ENCODE measurements around the gene MTCH2.

MTCH2 gene

DNA sequence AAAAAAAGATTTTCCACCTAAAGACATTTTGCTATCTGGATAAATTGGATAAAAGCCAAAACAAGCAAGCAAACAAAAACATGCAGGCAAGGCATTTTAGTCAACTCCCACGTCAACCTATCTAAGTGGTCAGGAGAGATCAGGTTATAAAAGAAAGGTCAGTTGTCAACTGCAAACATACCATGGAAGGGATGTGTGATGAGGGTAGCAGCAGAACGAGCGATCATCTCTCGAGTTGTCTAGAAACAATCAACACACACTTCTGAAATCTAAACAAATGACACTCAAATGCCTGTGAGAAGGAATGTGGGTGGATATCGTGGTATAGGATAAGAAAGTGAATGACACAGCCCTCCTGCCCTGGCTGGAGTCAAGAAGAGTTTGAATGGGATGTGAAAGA lies 10.9 kb downstream of the MTCH2 start:
- H3K27ac ChIP-seq (ENCODE audit: low read depth, low read length, poor library complexity, severe bottlenecking), result no peak overlapping the region

DNA sequence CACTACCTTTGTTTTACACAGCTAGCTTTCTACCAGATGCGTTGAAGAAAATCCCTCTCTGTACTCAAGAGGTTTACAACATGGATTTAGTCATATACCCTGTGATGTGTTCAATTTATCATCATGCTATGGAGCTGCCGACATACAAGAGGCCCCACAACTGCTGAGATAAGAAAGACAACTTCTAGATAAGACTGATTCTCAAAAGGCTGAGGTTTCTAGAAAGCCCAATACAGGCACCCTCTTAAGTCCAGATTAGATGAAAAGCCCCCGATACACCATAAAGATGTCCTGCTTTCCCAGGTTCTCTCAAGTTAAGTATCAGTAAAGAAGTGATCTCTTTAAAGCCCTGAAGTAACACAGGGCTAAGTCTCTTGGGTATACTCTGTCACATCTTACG lies 14.3 kb downstream of the MTCH2 start:
- no peaks in the 10 kb centered on the region for H3F3A ChIP-seq (ENCODE audit: insufficient read depth, low read length)
- H3K27me3 ChIP-seq (ENCODE audit: insufficient read depth, low read length), result no peaks in the 10 kb centered on the region
- TF ChIP-seq, protein P1, sequence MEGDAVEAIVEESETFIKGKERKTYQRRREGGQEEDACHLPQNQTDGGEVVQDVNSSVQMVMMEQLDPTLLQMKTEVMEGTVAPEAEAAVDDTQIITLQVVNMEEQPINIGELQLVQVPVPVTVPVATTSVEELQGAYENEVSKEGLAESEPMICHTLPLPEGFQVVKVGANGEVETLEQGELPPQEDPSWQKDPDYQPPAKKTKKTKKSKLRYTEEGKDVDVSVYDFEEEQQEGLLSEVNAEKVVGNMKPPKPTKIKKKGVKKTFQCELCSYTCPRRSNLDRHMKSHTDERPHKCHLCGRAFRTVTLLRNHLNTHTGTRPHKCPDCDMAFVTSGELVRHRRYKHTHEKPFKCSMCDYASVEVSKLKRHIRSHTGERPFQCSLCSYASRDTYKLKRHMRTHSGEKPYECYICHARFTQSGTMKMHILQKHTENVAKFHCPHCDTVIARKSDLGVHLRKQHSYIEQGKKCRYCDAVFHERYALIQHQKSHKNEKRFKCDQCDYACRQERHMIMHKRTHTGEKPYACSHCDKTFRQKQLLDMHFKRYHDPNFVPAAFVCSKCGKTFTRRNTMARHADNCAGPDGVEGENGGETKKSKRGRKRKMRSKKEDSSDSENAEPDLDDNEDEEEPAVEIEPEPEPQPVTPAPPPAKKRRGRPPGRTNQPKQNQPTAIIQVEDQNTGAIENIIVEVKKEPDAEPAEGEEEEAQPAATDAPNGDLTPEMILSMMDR (IDR thresholded peaks at IDR 0.05; ENCODE audit: low read length), result no peak
- TF ChIP-seq EZH2 (IDR thresholded peaks at IDR 0.05; ENCODE audit: borderline replicate concordance, low read length), result no peak
- H3K4me1 ChIP-seq (ENCODE audit: insufficient read depth, low read length, severe bottlenecking), result no peaks in the 10 kb centered on the region
- no peaks in the 10 kb centered on the region for H3K79me2 ChIP-seq (ENCODE audit: insufficient read depth, low read length)
- peaks cover 91% of the 10 kb centered on the region for H3K36me3 ChIP-seq (ENCODE audit: insufficient read depth, low read length)
- no peak overlapping the region for H3K4me2 ChIP-seq (ENCODE audit: low read length)
- no peaks in the 10 kb centered on the region for H3K9me2 ChIP-seq (ENCODE audit: low read depth, low read length)
- H2AFZ ChIP-seq (ENCODE audit: low read length), result no peak overlapping the region
- H3K9ac ChIP-seq (ENCODE audit: low read length), result no peak overlapping the region
- no peaks in the 10 kb centered on the region for H4K20me1 ChIP-seq (ENCODE audit: insufficient read depth, low read length)
- H3K9me3 ChIP-seq (ENCODE audit: low read length), result no peaks in the 10 kb centered on the region
- no peak overlapping the region for H3K4me3 ChIP-seq (ENCODE audit: low read depth, low read length, poor library complexity, severe bottlenecking)
- no peak overlapping the region for H3K27ac ChIP-seq (ENCODE audit: low read depth, low read length, poor library complexity, severe bottlenecking)

More for the DNA sequence above, 10.9 kb downstream of the MTCH2 start:
- Histone ChIP-seq H3K9me3 (ENCODE audit: low read length) (no peaks in the 10 kb centered on the region), H3K9me2 (ENCODE audit: low read depth, low read length) (no peaks in the 10 kb centered on the region), H3K4me1 (ENCODE audit: insufficient read depth, low read length, severe bottlenecking) (no peaks in the 10 kb centered on the region), H3F3A (ENCODE audit: insufficient read depth, low read length) (no peaks in the 10 kb centered on the region), H3K9ac (ENCODE audit: low read length) (no peak overlapping the region), H4K20me1 (ENCODE audit: insufficient read depth, low read length) (no peaks in the 10 kb centered on the region), H3K4me2 (ENCODE audit: low read length) (no peak overlapping the region), H3K36me3 (ENCODE audit: insufficient read depth, low read length) (peaks cover 89% of the 10 kb centered on the region), H3K4me3 (ENCODE audit: low read depth, low read length, poor library complexity, severe bottlenecking) (no peak overlapping the region), H3K79me2 (ENCODE audit: insufficient read depth, low read length) (no peaks in the 10 kb centered on the region), H3K27me3 (ENCODE audit: insufficient read depth, low read length) (no peaks in the 10 kb centered on the region), H2AFZ (ENCODE audit: low read length) (no peak overlapping the region)
- TF ChIP-seq EZH2 (IDR thresholded peaks at IDR 0.05; ENCODE audit: borderline replicate concordance, low read length), result no peak
- TF ChIP-seq, protein P1 (IDR thresholded peaks at IDR 0.05; ENCODE audit: low read length), result no peak

DNA sequence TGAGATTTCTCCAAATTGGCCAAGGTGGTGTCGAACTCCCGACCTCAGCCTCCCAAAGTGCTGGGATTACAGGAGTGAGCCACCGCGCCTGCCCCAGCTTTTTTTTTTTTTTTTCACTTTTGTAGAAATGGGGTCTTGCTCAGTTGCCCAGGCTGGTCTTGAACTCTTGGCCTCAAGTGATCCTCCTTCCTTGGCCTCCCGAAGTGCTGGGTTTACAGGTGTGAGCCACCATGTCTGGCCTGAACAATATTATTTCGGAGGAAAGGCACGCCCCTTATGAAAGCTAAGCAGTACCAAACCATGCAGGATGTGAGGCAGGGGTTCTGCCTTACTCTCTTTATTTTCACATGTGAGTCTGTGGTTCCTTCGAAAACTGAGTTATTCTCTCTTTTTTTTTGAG lies 16.1 kb downstream of the MTCH2 start:
- H3K9ac ChIP-seq (ENCODE audit: low read length), result no peak overlapping the region
- H3K4me2 ChIP-seq (ENCODE audit: low read length), result no peak overlapping the region
- H2AFZ ChIP-seq (ENCODE audit: low read length), result no peak overlapping the region
- H3K79me2 ChIP-seq (ENCODE audit: insufficient read depth, low read length), result no peaks in the 10 kb centered on the region
- no peaks in the 10 kb centered on the region for H3K9me3 ChIP-seq (ENCODE audit: low read length)
- H3K4me3 ChIP-seq (ENCODE audit: low read depth, low read length, poor library complexity, severe bottlenecking), result no peak overlapping the region
- TF ChIP-seq EZH2 (IDR thresholded peaks at IDR 0.05; ENCODE audit: borderline replicate concordance, low read length), result no peak
- TF ChIP-seq, protein P1 (IDR thresholded peaks at IDR 0.05; ENCODE audit: low read length), result no peak
- no peaks in the 10 kb centered on the region for H3K9me2 ChIP-seq (ENCODE audit: low read depth, low read length)
- no peaks in the 10 kb centered on the region for H3F3A ChIP-seq (ENCODE audit: insufficient read depth, low read length)
- H3K27me3 ChIP-seq (ENCODE audit: insufficient read depth, low read length), result no peaks in the 10 kb centered on the region
- H4K20me1 ChIP-seq (ENCODE audit: insufficient read depth, low read length), result no peaks in the 10 kb centered on the region
- H3K27ac ChIP-seq (ENCODE audit: low read depth, low read length, poor library complexity, severe bottlenecking), result no peak overlapping the region
- H3K4me1 ChIP-seq (ENCODE audit: insufficient read depth, low read length, severe bottlenecking), result no peaks in the 10 kb centered on the region
- H3K36me3 ChIP-seq (ENCODE audit: insufficient read depth, low read length), result peaks cover 92% of the 10 kb centered on the region
